Measurements from ENCODE around the gene PITPNC1. TPM values are rescaled to one million over a fixed set of nuclear protein-coding genes. Genes with fewer than 3 reads are reported as not detected.

The PITPNC1 gene
- total RNA-seq, 1 experiment from 2014 or later, result 20.8 TPM

DNA sequence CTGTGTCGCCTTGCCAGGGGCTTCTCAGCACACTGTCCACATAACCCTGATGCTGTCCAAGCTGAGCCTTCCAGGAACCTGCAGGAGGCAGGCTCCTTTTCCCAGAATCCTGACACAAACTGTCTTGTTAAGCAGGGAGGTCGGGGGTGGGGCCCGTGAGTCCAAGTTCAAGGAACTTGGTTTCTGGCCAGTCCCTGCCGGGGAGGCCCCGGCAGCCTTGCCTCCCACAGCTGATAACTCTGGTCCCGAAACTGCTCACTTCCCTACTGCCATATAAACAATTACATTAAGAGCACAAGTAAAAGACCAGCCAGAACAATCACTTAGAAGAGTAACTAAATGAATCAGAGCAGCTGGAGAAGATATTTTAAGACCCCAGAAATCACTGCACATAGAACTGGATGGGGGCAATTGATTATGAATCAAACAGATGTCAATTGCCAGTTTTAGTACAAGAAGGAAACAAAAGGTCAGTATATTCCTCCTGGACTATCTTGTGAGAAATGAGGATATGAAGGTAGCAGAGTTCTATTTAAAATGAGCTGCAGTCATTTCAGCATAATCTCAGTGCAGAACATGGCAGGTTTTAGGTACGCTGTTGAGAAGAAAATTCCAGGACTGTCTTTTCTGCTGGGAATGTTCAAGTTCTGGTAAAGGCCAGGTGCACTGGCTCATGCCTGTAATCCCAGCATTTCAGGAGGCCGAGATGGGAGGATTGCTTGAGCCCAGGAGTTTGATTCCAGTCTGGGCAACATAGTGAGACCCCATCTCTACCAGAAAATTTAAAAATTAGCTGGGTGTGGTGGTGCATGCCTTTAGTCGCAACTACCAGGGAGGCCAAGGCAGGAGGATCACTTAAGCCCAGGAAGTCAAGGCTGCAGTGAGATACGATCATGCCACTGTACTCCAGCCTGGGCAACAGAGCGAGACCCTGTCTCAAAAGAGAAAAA is 169.8 kb downstream of the PITPNC1 start:
- ATAC-seq, result no peak
- intact Hi-C loops (cut with micrococcal nuclease; ENCODE audit: unreplicated experiment) (no loop called here), in situ Hi-C loops (cut with HindIII; ENCODE audit: low pct_unique_long_range_greater_than_20kb, low sequenced_read_pairs) (no loop called here)
- no peaks in the 10 kb centered on the region for H3K36me3 ChIP-seq (ENCODE audit: control insufficient read depth, insufficient read depth, low read length)
- POLR2A ChIA-PET, result no interaction called here
- no TSS peak for BruUV-seq (replicated peaks)
- TF ChIP-seq SIN3A (IDR thresholded peaks at IDR 0.05; ENCODE audit: borderline replicate concordance, insufficient read depth, low read depth, low read length) (no peak), TCF7L2 (IDR thresholded peaks at IDR 0.05; ENCODE audit: low read depth, low read length) (no peak), POLR2AphosphoS5 (IDR thresholded peaks at IDR 0.05; ENCODE audit: low read depth, low read length) (no peak)
- TF ChIP-seq, protein P1, sequence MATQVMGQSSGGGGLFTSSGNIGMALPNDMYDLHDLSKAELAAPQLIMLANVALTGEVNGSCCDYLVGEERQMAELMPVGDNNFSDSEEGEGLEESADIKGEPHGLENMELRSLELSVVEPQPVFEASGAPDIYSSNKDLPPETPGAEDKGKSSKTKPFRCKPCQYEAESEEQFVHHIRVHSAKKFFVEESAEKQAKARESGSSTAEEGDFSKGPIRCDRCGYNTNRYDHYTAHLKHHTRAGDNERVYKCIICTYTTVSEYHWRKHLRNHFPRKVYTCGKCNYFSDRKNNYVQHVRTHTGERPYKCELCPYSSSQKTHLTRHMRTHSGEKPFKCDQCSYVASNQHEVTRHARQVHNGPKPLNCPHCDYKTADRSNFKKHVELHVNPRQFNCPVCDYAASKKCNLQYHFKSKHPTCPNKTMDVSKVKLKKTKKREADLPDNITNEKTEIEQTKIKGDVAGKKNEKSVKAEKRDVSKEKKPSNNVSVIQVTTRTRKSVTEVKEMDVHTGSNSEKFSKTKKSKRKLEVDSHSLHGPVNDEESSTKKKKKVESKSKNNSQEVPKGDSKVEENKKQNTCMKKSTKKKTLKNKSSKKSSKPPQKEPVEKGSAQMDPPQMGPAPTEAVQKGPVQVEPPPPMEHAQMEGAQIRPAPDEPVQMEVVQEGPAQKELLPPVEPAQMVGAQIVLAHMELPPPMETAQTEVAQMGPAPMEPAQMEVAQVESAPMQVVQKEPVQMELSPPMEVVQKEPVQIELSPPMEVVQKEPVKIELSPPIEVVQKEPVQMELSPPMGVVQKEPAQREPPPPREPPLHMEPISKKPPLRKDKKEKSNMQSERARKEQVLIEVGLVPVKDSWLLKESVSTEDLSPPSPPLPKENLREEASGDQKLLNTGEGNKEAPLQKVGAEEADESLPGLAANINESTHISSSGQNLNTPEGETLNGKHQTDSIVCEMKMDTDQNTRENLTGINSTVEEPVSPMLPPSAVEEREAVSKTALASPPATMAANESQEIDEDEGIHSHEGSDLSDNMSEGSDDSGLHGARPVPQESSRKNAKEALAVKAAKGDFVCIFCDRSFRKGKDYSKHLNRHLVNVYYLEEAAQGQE (IDR thresholded peaks at IDR 0.05; ENCODE audit: insufficient read depth in 1 of 2, low read depth in 2 of 2, low read length in 1 of 2), result no peak
- TF ChIP-seq, protein P2, sequence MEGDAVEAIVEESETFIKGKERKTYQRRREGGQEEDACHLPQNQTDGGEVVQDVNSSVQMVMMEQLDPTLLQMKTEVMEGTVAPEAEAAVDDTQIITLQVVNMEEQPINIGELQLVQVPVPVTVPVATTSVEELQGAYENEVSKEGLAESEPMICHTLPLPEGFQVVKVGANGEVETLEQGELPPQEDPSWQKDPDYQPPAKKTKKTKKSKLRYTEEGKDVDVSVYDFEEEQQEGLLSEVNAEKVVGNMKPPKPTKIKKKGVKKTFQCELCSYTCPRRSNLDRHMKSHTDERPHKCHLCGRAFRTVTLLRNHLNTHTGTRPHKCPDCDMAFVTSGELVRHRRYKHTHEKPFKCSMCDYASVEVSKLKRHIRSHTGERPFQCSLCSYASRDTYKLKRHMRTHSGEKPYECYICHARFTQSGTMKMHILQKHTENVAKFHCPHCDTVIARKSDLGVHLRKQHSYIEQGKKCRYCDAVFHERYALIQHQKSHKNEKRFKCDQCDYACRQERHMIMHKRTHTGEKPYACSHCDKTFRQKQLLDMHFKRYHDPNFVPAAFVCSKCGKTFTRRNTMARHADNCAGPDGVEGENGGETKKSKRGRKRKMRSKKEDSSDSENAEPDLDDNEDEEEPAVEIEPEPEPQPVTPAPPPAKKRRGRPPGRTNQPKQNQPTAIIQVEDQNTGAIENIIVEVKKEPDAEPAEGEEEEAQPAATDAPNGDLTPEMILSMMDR (IDR thresholded peaks at IDR 0.05), result no peak
- CTCF ChIA-PET, result no interaction called here
- no peaks in the 10 kb centered on the region for H3K9me3 ChIP-seq (ENCODE audit: control insufficient read depth, insufficient read depth, low read depth, low read length)
- H3K4me3 ChIP-seq (ENCODE audit: low read depth in 2 of 2, low read length in 2 of 2), result no peak overlapping the region
- no peak for DNase-seq (ENCODE audit: low read depth, low spot score)
- H3K27me3 ChIP-seq (ENCODE audit: control insufficient read depth, insufficient read depth, low read length), result no peaks in the 10 kb centered on the region
- H3K27ac ChIP-seq (ENCODE audit: low read length), result no peak overlapping the region
- H3K4me1 ChIP-seq (ENCODE audit: control insufficient read depth, insufficient read depth, low read length), result no peaks in the 10 kb centered on the region

DNA sequence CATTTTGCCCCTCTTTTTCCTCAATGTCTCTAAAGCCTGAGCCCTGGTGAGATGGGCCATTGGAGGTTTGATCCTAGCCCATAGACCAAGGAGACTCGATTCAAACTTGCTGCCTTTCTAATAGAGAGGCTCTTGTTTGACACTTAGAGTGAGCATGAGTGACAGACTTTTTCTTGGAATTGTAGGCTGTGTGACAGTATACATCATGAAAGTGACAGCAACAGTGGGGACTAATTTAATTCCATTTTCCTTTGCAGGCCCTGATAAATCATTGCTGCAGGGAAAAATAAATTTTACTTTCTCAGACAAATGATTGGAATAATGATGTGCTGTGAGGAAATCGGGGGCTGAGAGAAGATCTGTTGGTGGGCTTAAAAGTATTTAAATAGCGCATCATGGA is 171.6 kb downstream of the PITPNC1 start:
- CTCF ChIA-PET, result no interaction called here
- H3K9me3 ChIP-seq (ENCODE audit: control insufficient read depth, insufficient read depth, low read depth, low read length), result no peaks in the 10 kb centered on the region
- intact Hi-C loops (cut with micrococcal nuclease; ENCODE audit: unreplicated experiment), result no loop called here
- in situ Hi-C loops (cut with HindIII; ENCODE audit: low pct_unique_long_range_greater_than_20kb, low sequenced_read_pairs), result no loop called here
- H3K4me1 ChIP-seq (ENCODE audit: control insufficient read depth, insufficient read depth, low read length), result no peaks in the 10 kb centered on the region
- TF ChIP-seq, protein P1 (IDR thresholded peaks at IDR 0.05; ENCODE audit: insufficient read depth in 1 of 2, low read depth in 2 of 2, low read length in 1 of 2), result no peak
- TF ChIP-seq, protein P2 (IDR thresholded peaks at IDR 0.05), result no peak
- TF ChIP-seq TCF7L2 (IDR thresholded peaks at IDR 0.05; ENCODE audit: low read depth, low read length), result no peak
- TF ChIP-seq SIN3A (IDR thresholded peaks at IDR 0.05; ENCODE audit: borderline replicate concordance, insufficient read depth, low read depth, low read length), result no peak
- TF ChIP-seq POLR2AphosphoS5 (IDR thresholded peaks at IDR 0.05; ENCODE audit: low read depth, low read length), result no peak
- no peaks in the 10 kb centered on the region for H3K27me3 ChIP-seq (ENCODE audit: control insufficient read depth, insufficient read depth, low read length)
- H3K27ac ChIP-seq (ENCODE audit: low read length), result no peak overlapping the region
- DNase-seq (ENCODE audit: low read depth, low spot score) (no peak), ATAC-seq (no peak)
- POLR2A ChIA-PET, result no interaction called here
- no TSS peak for BruUV-seq (replicated peaks)
- H3K4me3 ChIP-seq (ENCODE audit: low read depth in 2 of 2, low read length in 2 of 2), result no peak overlapping the region
- no peaks in the 10 kb centered on the region for H3K36me3 ChIP-seq (ENCODE audit: control insufficient read depth, insufficient read depth, low read length)

Measured in Panc1 (cell line).